MCF 10A (cell line): ENCODE data around the gene GLT1D1. TPM values are rescaled to one million over a fixed set of nuclear protein-coding genes. Genes with fewer than 3 reads are reported as not detected.

Source experiments
- BruUV-seq: library from RNA; stranded (reverse); fragments of 400-500 nt; replicated peaks from 2 replicates; lab custom pipeline; 2021; lab: Mats Ljungman, UMichigan
- CTCF ChIA-PET: fragments of 300-600 bp; sonication (Branson Sonifier 250); formaldehyde crosslinking; extraction: SDS; loops from one replicate; lab custom pipeline; 2021; ENCODE audit warnings: antibody characterized with exemption, inconsistent platforms; lab: Yijun Ruan, JAX
- POLR2A ChIA-PET: fragments of 300-600, 350-650 bp; sonication (Branson Sonifier 250); formaldehyde crosslinking; extraction: SDS; loops from one replicate; lab custom pipeline; 2020; ENCODE audit warnings: antibody characterized with exemption, inconsistent platforms; lab: Yijun Ruan, JAX
- DNase-seq: peaks from one replicate; pipeline ENCODE4 v3.0.0-alpha.2; 2018; ENCODE audit not compliant: unreplicated experiment
- H3K27ac Mint-ChIP-seq: one replicate; pipeline ENCODE4 v1.8.0; 2022; ENCODE audit warnings: mild to moderate bottlenecking, low read depth, mixed read lengths; ENCODE audit not compliant: unreplicated experiment
- H3K27me3 Mint-ChIP-seq: one replicate; pipeline ENCODE4 v1.8.0; 2022; ENCODE audit warnings: mixed read lengths; ENCODE audit not compliant: insufficient read depth, unreplicated experiment
- H3K36me3 Mint-ChIP-seq: one replicate; pipeline ENCODE4 v1.8.0; 2022; ENCODE audit warnings: mild to moderate bottlenecking, moderate library complexity, mixed read lengths; ENCODE audit not compliant: insufficient read depth, unreplicated experiment
- H3K4me1 Mint-ChIP-seq: one replicate; pipeline ENCODE4 v1.8.0; 2022; ENCODE audit warnings: mixed read lengths; ENCODE audit not compliant: insufficient read depth, unreplicated experiment
- H3K4me3 Mint-ChIP-seq: one replicate; pipeline ENCODE4 v1.8.0; 2022; ENCODE audit warnings: mild to moderate bottlenecking, moderate library complexity, mixed read lengths; ENCODE audit not compliant: unreplicated experiment
- H3K9me3 Mint-ChIP-seq: one replicate; pipeline ENCODE4 v1.8.0; 2022; ENCODE audit warnings: mixed read lengths; ENCODE audit not compliant: unreplicated experiment
- CTCF ChIP-seq: fragments of 200-600 bp; IDR thresholded peaks from one replicate; pipeline ENCODE4 v1.8.0; 2022; ENCODE audit warnings: antibody characterized with exemption, mild to moderate bottlenecking; ENCODE audit not compliant: unreplicated experiment
- intact Hi-C: fragments of 100-400 bp; cut with micrococcal nuclease; formaldehyde crosslinking; loops from 2 replicates; pipeline ENCODE4 v1.14.1; 2022
- total RNA-seq: library from RNA; stranded (reverse); gene quantifications from 2 replicates; pipeline ENCODE4 v1.2.3, GENCODE V29; 2022

Gene GLT1D1
- total RNA-seq, 1 experiment from 2014 or later = not detected

GRCh38 chr12:128983371-128983770 is 130.1 kb downstream of the GLT1D1 start:
- Mint-ChIP-seq H3K9me3 (peaks cover 12% of the 10 kb centered on the region), H3K4me3 (no peak overlapping the region), H3K27me3 (no peaks in the 10 kb centered on the region), H3K4me1 (no peaks in the 10 kb centered on the region), H3K36me3 (no peaks in the 10 kb centered on the region), H3K27ac (no peak overlapping the region)
- no TSS peak for BruUV-seq
- intact Hi-C loops = no loop called here
- no peak for DNase-seq
- no peak for TF ChIP-seq CTCF
- POLR2A ChIA-PET = no interaction called here
- CTCF ChIA-PET = no interaction called here

- no peak for TF ChIP-seq CTCF
- DNase-seq = no peak
- ChIA-PET CTCF (no interaction called here), POLR2A (no interaction called here)
- H3K9me3 Mint-ChIP-seq = peaks cover 16% of the 10 kb centered on the region
- no TSS peak for BruUV-seq
- no peaks in the 10 kb centered on the region for H3K27me3 Mint-ChIP-seq
- H3K27ac Mint-ChIP-seq = no peak overlapping the region
- H3K4me3 Mint-ChIP-seq = no peak overlapping the region
- no peaks in the 10 kb centered on the region for H3K4me1 Mint-ChIP-seq
- no peaks in the 10 kb centered on the region for H3K36me3 Mint-ChIP-seq
- intact Hi-C loops = no loop called here
Observed at GRCh38 chr12:128986957-128987356, 133.7 kb downstream of the GLT1D1 start.

- ChIA-PET POLR2A (interaction anchor here (0.6 kb wide), 1 partner anchor 9 kb away, joined by 3 read pairs; no protein-coding TSS in a partner anchor), CTCF (no interaction called here)
- Mint-ChIP-seq H3K4me1 (no peaks in the 10 kb centered on the region), H3K27ac (no peak overlapping the region), H3K36me3 (no peaks in the 10 kb centered on the region), H3K27me3 (no peaks in the 10 kb centered on the region), H3K9me3 (peaks cover 20% of the 10 kb centered on the region), H3K4me3 (no peak overlapping the region)
- no peak for DNase-seq
- no peak for TF ChIP-seq CTCF
- BruUV-seq = no TSS peak
- intact Hi-C loops = no loop called here
Observed at GRCh38 chr12:128989287-128989686, 136.0 kb downstream of the GLT1D1 start.

GRCh38 chr12:128991716-128992115 is 138.4 kb downstream of the GLT1D1 start:
- Mint-ChIP-seq H3K4me1 (no peaks in the 10 kb centered on the region), H3K9me3 (peaks cover 21% of the 10 kb centered on the region), H3K27me3 (no peaks in the 10 kb centered on the region), H3K4me3 (no peak overlapping the region), H3K27ac (no peak overlapping the region), H3K36me3 (no peaks in the 10 kb centered on the region)
- CTCF ChIA-PET = no interaction called here
- intact Hi-C loops = no loop called here
- POLR2A ChIA-PET = no interaction called here
- BruUV-seq = no TSS peak
- no peak for TF ChIP-seq CTCF
- no peak for DNase-seq
